ENCODE results near the gene CD109. TPM values are rescaled to one million over a fixed set of nuclear protein-coding genes. Genes with fewer than 3 reads are reported as not detected.
"Not testable (repeated sequence)": the region's sequence is repeated elsewhere in the genome, so short reads cannot be mapped to it uniquely, and the experiment has no call there.

CD109 gene
- 3.9 TPM for total RNA-seq

DNA sequence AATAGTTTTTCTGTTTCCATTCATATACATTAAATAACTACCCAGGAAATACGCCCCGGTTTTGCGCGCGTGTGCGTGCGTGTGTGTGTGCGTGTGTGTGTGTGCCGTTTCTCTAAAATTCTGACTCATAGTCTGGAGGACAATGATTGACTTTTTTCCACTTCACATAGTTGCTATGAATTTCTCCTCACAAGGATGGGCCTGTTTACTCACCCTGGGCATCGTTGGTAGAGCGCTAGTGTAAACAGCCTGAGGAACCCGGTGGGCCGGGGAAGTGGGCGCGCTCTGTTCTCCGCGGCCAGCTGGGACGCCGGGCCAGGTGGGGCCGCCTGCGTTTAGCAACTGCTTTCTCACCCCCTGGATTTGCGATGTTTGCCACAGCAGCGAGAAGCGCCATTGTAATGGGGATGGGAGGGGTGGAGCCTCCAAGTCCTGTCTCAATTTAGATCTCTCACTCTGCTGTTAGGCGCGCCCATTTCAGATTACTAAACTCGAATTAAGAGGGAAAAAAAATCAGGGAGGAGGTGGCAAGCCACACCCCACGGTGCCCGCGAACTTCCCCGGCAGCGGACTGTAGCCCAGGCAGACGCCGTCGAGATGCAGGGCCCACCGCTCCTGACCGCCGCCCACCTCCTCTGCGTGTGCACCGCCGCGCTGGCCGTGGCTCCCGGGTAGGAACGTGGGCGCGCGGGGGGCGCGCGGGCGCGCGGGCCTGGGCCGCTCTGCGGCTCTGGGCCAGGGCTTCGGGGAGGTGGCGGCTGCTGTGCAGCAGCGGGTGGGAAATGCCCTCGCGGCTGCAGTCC, at the start of gene CD109:
CD109 (plus strand) TSS at position 585 of the 803 bp plus-strand sequence; CDS start at position 598, 13 bp downstream.
- DNase-seq (ENCODE audit: low spot score): no peak

DNA sequence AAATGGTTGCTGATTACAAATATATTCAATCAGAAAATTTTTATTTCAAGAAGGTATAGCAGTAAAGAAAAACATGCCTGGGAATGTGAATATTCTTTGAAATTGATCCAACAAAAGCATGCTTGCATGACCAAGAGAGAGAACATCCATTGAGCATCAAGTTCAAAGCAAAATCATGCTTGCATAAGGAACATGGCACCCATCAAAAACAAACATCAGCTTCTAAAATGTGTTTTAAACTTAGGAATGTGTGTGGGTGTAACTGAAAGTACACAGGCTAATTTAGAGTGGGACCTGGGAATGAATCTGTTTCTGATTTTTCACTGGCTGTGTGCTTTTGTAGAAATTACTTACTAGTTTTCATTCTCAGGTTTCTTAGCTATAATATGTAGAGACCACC, 47.8 kb upstream of the CD109 start:
- DNase-seq (ENCODE audit: low spot score): no peak

DNA sequence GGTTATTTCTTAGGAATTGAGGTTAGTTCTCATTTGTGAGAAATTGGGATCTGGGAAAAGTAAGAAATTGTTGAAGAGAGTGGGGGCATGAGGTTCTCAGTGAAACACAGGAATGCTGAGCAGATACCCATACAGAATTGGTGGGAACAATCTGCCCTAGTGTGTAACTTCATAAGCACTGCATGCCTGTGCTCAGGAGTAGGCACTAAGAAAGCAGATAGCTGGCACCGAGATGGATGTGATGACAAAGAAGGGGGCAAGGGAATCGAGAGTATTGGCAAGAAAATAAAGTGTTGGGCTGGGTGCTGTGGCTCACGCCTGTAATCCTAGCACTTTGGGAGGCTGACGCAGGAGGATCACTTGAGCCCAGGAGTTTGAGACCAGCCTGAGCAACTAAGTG, 46.2 kb upstream of the CD109 start:
- DNase-seq (ENCODE audit: low spot score): no peak

DNA sequence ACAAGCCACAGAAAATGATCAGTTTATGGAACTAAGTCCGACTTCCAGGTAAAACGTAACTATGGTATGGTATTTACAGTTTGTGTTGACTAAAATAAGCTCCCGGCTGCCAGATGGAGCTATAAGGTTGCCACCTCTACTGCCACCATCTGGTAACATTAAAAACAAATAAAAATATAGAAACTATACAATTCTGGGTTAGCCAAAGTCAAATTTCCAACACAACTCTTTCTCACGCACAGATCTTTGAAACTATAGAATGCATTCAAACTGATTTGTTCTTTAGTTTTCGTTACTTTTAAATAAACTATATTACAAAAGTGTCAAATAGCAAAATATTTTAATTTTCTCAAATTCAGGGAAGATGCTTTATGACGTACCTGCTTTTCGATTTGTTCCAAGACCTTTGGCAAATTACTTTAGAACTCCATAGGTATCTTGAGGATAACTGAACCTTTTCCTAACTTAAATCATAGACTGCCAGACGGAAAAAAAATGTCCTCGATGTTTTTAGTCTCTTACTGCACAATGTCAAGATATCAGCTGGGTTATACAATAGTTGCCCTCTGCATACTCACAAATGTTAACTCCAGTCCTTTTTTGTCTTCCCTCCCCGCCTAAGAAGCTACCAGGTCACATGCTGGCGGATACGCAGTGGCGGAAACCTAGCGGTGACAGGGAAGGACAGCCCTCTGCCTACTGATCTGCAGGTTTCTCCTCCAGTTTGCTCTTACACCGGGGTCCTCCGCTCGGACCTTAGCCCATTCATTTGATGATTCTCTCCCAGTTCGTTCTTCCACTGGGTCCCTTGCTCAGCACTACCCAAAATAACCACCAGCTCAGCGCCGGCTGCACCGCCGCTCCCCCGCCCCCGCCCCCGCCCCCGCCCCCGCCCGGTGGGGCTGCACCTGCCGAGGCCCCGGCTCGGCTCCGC, 43.1 kb upstream of the CD109 start:
- DNase-seq (ENCODE audit: low spot score): peak; percentile 70

DNA sequence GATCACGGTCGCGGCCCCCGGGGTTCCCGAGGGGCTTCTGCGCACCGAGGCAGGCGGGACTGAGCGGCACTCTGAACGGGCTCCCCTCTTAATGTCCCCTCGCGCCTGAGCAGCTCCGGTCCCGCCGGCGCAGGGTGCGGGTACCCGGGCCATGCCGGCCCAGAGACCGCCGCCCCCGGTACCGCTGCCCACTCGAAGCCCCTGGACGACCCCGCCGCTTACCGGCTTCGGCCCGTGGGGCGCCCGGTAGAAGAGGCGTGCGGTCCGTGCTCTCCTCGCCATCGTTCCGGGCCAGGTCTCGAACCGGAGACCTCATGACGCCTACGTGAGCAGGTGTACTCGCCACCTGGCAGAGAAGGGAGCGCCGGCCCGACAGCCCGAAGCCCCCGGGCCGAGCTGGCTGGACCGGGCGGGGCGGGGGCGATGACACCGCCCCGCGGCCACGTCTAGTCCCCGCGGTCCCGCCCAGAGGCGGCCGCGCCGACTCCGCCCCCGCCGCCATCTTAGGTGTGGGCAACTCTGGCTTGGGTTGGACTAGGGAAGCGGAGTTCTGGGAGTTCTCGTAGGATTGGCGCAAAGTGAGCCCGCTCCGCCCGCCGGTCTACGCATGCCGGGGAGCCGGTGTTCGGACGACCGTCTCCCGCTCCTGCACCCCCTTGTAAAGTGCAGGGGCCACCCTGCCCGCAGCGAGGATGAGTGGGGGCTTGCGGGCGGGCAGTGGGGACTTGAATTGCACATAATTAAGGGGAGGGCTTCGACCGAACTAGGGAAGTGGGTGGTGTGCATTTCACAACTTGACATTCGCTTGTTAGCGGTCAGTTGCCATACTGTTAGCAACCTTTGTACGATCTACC, 42.2 kb upstream of the CD109 start, which contains the start of gene SLC17A5:
SLC17A5 (minus strand) TSS at position 422 of the 854 bp plus-strand sequence; CDS start at position 316, 106 bp downstream.
- peak; percentile 94 for DNase-seq (ENCODE audit: low spot score)

DNA sequence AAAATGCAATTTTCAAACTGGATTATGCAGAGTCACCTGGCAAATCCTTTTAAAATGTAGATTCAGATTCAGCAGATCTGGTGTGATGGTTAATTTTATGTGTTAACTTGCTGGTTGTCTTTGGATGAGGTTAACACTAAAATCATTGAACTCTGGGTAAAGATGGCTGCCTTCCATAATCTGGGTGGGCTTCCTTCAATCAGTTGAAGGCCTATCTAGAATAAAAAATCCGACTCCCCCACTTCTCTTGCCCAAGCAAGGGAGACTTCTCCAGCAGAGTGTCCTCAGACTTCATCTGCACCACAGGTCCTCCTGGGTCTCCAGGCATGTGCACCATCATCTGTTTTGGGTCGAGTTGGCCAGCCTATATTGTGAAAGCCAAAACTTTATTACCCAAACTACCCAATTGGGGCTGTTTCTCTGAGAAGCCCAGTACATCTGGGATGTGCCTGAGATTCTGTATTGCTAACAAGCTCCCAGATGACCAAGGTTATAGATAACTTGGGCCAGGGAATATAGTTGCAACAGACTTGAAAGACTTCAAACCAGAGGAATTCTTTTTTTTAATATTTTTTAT, 40.6 kb upstream of the CD109 start:
- no peak for DNase-seq (ENCODE audit: low spot score)

DNA sequence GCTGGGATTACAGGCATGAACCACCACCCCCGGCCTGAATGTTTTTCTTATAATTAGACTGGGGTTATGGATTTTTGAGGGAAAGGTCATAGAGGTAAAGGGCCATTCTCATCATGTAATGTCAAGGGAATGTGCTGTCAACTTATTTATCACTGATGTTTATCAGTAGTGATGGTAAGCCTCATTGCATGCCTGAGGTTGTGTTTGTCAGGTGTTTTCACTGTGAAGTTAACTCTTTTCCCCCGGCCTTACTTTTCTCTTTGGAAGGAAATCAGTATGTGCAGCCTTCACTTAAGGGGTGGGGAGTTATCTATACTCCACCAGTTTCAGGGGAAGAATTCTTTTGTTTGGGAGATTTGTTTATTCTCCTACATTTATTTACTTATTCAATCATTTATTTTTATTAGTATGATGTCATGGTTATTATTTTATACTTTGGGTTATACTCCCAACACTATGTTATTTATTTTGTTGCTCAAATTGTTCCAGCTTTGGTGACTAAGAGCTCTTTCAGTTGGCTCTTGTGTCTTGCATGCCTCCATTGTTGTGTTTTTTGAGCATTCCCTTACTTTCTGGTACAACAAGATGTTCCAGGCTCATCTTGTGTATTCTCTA, 39.4 kb upstream of the CD109 start:
- no peak for DNase-seq (ENCODE audit: low spot score)

DNA sequence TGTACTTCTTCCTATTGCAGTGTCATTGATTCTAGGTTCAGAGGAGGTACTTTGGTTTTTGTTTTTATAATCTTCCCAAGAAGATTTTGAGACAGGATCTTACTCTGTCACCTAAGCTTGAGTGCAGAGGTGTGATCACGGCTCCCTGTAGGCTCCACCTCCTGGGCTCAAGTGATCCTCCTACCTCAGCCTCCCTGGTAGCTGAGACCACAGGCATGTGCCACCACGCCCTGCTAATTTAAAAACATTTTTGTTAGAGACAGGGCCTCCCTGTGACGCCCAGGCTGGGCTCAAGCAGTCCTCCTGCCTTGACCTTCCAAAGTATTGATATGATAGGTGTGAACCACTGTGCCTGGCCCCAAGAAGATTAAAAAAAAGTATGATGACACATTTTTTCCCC, 38.8 kb upstream of the CD109 start:
- no peak for DNase-seq (ENCODE audit: low spot score)

DNA sequence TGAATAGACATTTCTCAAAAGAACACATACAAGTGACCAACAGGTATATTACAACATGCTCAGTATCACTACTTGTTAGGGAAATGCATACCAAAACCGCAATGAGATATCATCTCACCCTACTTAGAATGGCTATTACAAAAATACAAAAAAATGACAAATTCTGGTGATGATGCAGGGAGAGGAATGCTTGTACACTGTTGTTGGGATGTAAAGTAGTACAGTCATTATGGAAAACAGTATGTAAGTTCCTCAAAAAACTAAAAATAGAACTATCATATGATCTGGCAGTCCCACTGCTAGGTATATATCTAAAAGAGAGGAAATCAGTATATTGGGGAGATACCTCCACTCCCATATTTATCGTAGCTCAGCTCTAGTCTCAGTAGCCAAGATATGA, 31.3 kb upstream of the CD109 start:
- no peak for DNase-seq (ENCODE audit: low spot score)

DNA sequence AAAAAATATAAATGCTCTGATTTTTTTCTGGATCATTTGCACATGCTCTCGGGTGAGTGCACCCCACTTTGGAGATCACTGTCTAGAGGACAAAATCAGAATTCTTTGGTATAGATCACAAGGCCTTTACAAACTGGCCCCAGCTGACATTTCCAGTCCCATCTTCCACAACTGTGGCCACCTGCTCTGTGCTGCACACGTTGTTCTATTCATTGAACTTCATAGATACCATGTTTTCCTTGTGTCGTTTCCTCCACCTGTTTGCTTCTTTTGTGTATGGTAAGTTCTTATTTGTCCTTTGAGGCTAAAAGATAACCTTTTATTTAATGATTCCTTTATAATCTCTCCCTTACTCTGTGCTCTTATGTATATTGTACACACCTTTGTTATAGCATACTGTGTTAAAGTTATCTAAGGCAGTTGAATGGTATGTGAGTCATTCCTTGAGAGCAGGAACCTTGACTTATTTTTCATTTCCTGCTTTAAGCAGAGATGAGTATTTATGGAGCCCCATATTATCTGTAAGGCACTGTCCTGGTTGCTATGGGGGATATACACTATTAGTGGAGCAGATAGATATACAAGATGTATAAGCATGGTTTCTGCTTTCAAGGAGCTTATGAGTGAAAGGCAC, 30.2 kb upstream of the CD109 start:
- DNase-seq (ENCODE audit: low spot score): no peak

DNA sequence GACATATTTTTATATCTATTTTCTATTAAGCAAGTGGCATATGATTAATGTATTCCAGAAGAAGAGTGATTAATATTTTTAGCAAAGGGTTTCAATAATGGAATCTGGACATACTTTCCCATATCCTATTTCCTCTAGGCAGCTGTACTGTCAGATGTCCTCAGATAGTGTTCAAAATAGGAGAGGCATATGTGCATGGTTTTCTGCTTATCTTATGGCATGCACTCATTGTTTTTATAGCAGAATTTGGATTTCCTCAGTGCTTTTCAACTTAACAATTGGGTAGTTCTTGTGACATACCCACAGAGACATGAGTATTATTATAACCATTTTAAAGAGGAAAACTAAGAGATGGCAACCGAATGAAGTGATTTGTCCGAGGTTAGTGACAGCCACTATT, 29.6 kb upstream of the CD109 start:
- no peak for DNase-seq (ENCODE audit: low spot score)

DNA sequence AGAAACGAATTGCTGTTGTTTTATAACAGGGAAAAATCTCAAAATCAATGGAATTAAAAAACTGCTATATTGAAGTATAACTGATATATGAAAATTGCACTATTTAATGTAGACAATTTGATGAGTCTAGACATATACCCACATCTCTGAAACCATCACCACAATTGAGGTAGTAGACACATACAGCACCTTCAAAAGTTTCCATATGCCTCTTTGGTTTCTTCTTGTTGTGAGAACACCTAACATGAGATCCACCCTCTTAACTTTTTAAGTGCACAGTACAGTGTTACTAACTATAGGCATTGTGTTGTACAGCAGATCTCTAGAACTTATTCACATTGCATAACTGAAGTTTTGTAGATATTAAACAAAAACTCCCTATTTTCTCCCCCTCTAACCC, 28.2 kb upstream of the CD109 start:
- DNase-seq (ENCODE audit: low spot score): no peak

DNA sequence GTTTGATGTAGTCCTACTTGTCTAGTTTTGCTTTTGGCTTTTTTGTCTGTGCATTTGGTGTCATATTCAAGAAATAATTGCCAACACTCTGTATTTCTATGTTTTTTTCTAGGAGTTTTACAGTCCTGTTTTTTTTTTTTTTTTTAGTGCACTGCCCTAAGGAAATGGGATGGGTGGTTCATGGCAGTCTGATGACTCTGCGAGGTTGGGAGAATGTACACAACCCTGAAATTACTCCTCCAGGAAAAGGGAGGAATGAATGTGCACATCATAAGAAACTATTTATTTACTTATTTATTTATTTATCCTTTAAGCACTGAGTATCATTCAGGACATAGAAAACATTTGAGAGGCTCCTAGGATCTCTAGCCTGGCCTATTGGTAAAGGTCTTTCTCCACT, 27.0 kb upstream of the CD109 start:
- DNase-seq (ENCODE audit: low spot score): no peak

DNA sequence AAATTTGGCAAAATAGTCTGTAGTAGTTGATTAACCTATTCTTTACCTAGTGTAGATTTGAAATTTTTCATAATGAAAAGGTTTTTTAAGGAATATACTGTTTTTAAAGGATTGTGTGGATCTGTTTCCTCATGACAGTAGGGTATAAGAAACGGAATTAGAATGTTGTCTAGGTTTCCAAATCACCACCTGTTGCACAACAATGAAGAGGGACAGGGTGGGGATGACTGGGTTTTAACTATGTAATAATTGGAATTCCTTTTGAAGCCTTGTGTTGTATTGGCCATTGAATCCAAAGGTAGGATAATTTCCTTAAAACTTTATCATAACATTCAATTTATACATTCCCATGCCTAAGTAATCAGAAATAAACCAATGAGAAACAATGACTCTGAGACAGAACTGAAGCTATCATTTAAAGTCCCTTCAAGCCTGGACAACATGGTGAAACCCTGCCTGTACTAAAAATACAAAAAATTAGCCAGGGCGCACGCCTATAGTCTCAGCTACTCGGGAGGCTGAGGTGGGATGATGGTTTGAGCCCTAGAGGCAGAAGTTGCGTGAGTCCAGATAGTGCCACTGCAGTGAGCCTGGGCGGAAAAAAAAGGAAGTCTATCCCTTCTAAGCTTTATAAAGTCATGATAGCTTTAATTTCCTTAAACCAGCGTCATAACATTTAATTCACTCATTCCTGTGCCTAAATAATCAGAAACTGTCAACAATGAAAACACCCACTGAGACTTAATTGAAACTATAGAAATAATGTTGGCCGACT, 23.9 kb upstream of the CD109 start:
- no peak for DNase-seq (ENCODE audit: low spot score)

DNA sequence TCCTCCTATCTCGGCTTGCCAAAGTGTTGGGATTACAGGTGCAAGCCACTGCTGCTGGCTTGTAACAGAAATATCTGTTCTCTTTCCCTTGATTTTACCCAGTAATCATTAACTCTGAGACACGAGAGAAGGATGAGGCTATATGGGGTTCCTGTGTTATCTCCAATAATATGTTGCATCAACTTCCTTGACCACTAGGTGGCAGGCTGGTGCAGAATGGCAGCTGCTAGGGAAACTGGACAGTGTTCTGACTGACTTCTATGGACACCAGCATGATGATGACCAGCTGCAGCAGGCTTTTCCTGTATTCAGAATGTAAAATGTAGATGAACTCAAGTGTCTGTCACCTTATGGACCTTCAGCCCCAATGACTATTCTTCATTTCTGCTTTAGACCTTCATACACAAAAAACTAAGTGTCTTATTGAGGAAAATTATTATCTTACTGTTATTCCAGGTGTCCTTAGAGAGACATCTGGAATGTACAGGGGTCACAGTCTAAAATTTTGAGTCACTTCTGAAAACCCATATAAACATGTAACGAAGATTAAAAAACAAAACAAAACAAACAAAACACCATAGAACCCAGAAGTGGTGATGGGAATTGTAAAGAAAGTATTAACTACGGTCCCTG, 20.4 kb upstream of the CD109 start:
- peak; percentile 85 for DNase-seq (ENCODE audit: low spot score)

DNA sequence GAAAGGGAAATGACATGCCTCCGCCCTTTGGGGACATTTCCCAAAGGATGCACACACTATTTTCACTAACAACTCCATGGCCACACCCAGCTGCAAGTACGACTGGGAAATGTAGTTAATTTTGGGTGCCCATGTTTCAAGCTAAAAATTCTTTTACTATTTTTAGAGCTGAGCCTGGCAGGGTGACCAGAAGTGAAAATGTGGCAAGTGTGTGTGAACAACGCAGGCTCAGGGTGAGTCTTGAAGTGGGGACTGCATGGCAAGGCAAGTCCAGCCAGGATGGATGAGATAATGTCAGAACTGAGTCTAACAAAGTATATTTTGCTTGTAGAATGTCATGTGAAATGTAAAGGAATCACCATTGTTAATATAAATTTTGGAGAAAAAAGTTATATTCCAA, 17.0 kb upstream of the CD109 start:
- DNase-seq (ENCODE audit: low spot score): no peak

DNA sequence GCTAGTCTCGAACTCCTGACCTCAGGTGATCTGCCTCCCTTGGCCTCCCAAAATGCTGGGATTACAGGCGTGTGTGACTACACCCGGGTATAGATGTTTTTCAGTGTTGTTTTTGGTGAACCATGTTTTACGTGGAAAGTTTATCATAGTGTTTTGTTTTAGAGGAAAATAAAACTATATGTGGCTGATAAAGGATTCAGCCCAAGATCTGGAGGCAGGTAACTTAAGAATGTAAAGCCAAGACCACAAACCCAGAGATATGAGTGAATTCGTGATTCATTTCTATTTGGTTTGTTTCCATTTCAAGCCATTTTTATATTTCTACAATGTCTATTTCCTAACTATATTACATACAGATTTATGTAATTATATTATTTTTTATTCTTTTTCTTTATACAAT, 16.2 kb upstream of the CD109 start:
- not testable (repeated sequence) for DNase-seq (ENCODE audit: low spot score)

DNA sequence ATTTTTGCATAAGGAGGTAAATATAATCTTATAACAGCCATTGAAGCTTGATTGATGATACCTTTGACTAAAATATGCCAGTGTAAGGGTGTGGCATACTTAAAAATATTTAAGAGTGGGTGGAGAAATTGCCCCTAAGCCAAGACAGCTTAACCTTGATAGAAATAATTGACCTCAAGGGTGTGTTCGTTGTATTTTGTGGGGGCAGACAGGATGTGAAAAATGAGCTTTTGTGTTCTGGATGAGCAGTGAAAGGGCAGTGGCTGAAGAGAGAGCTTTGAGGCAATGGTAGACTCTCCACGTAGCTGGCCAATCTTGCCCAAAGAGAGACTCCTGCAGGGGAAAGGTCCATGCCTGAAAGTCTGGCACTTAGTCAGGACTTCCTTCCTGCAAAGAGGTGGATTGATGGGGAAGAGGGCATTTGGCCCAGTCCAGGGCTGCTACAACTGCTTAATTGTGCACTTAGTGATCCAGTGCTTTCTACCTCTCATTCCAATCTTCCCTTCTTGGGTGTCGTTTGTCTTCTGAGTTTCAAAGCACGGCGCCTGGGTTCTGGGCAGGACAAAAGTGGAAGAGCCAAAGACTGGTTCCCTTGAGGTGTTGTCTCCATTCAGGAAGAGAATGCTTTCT, 15.6 kb upstream of the CD109 start:
- no peak for DNase-seq (ENCODE audit: low spot score)

DNA sequence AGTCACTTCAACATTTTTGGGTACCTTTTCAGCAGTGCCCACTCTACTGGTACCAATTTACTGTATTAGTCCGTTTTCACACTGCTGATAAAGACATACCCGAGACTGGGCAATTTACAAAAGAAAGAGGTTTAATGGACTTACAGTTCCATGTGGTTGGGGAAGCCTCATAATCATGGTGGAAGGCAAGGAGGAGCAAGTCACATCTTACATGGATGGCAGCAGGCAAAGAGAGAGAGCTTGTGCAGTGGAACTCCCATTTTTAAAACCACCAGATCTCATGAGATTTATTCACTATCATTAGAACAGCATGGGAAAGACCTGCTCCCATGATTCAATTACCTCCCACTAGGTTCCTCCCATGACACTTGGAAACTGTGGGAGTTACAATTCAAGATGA, 12.4 kb upstream of the CD109 start:
- DNase-seq (ENCODE audit: low spot score): not testable (repeated sequence)

All from mucosa of gallbladder (tissue), 1 donor.